Measurements from ENCODE around the gene GP1BB. TPM values are rescaled to one million over a fixed set of nuclear protein-coding genes. Genes with fewer than 3 reads are reported as not detected.

Gene GP1BB
- total RNA-seq, 2 experiments from 2014 or later, result not detected

DNA sequence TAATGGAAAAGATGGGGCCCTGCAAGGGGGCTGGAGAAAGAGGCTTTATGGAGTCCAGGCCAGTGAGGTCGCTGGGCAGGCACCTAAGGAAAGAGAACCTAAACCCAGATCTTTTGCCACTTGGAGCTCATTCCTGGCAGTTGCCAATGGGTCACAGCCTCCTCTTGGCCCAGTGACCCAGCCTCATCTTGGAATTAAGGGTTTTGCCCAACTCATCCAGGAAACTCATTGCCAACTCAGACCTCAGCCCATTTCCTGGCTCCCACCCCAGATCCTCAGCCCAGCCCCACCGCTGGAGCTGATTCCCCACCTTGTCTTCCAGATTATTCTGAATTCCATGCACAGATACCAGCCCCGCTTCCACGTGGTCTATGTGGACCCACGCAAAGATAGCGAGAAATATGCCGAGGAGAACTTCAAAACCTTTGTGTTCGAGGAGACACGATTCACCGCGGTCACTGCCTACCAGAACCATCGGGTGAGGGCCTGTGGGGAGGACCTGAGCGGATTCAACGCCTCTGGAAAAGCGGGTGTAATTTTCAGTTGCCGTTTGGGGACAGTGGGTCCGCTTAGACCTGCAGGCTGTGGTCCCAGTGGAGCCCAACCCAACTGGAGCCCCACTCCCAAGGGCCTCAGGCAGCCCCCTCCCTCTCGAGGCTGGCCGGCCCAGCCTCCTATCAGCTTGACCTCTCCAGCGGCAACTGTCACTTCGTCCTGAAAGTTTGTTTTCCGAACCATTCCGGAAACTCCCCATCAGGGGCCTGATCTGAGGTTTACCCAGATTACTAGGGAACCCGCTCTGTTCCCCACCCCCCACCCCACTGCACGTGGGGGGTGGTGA, 41.5 kb downstream of the GP1BB start:
- peaks cover 21% of the 10 kb centered on the region for H3K4me1 Mint-ChIP-seq
- H3K36me3 Mint-ChIP-seq (ENCODE audit: low read depth), result peaks cover 3% of the 10 kb centered on the region
- CTCF ChIA-PET, result interaction anchor here (1.2 to 1.3 kb wide), 2 partner anchors 35 to 145 kb away, joined by 4 read pairs; no protein-coding TSS in a partner anchor
- no peak for DNase-seq
- H3K27ac Mint-ChIP-seq, result no peak overlapping the region
- peaks cover 70% of the 10 kb centered on the region for H3K27me3 Mint-ChIP-seq
- POLR2A ChIA-PET, result no interaction called here
- H3K9me3 Mint-ChIP-seq, result no peaks in the 10 kb centered on the region
- H3K4me3 Mint-ChIP-seq, result peak overlapping the region; percentile 12

DNA sequence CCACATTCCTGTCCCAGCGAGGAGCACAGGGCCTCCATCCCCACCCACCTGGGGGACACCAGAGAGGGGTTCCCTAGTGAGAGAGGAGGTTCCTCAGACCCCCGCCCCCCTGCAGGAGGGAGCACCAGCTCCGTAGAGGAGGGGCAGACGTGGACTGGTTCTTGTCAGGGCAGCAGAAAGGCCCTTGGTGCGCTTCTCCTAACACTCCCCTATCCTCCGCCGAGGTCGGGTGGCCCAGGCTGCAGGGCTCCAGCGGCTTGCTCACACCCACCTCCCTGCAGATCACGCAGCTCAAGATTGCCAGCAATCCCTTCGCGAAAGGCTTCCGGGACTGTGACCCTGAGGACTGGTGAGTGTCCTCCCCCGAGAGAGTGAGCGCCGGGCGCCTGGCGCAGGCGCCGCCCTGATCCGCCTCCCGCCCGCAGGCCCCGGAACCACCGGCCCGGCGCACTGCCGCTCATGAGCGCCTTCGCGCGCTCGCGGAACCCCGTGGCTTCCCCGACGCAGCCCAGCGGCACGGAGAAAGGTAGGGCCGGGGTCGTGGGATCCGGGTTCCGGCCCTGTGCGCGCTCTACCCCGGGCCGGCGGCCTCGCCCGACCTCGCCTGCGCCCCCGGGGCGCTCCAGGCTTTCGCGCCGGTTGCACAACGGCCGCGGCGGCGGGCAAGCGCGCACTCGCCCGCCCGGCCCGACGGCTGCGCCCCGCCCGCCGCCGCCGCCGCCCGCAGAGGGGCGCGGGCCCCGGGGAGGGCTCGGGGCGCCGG, 42.3 kb downstream of the GP1BB start:
- Mint-ChIP-seq H3K9me3 (no peaks in the 10 kb centered on the region), H3K36me3 (ENCODE audit: low read depth) (no peaks in the 10 kb centered on the region), H3K4me1 (peaks cover 17% of the 10 kb centered on the region), H3K27ac (no peak overlapping the region), H3K4me3 (peak overlapping the region; percentile 57), H3K27me3 (peaks cover 67% of the 10 kb centered on the region)
- POLR2A ChIA-PET, result no interaction called here
- peak; percentile 26 for DNase-seq
- CTCF ChIA-PET, result interaction anchor here (1.2 kb wide), 1 partner anchor 144 kb away, joined by 4 read pairs; no protein-coding TSS in a partner anchor

DNA sequence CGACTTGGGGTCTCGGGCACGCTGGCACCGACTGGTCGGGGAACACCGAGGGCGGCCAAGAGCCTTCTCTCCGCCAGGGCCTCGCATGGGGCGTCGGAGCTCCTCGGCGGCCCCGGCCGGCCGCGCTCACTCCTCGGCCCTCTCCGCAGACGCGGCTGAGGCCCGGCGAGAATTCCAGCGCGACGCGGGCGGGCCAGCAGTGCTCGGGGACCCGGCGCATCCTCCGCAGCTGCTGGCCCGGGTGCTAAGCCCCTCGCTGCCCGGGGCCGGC, 42.8 kb downstream of the GP1BB start:
- ChIA-PET POLR2A (no interaction called here), CTCF (interaction anchor here (0.6 to 1.2 kb wide), 2 partner anchors 144 to 1290 kb away, joined by 3 to 4 read pairs; no protein-coding TSS in a partner anchor)
- H3K4me3 Mint-ChIP-seq, result no peak overlapping the region
- H3K9me3 Mint-ChIP-seq, result no peaks in the 10 kb centered on the region
- H3K36me3 Mint-ChIP-seq (ENCODE audit: low read depth), result no peaks in the 10 kb centered on the region
- no peak for DNase-seq
- peaks cover 17% of the 10 kb centered on the region for H3K4me1 Mint-ChIP-seq
- no peak overlapping the region for H3K27ac Mint-ChIP-seq
- H3K27me3 Mint-ChIP-seq, result peaks cover 67% of the 10 kb centered on the region

DNA sequence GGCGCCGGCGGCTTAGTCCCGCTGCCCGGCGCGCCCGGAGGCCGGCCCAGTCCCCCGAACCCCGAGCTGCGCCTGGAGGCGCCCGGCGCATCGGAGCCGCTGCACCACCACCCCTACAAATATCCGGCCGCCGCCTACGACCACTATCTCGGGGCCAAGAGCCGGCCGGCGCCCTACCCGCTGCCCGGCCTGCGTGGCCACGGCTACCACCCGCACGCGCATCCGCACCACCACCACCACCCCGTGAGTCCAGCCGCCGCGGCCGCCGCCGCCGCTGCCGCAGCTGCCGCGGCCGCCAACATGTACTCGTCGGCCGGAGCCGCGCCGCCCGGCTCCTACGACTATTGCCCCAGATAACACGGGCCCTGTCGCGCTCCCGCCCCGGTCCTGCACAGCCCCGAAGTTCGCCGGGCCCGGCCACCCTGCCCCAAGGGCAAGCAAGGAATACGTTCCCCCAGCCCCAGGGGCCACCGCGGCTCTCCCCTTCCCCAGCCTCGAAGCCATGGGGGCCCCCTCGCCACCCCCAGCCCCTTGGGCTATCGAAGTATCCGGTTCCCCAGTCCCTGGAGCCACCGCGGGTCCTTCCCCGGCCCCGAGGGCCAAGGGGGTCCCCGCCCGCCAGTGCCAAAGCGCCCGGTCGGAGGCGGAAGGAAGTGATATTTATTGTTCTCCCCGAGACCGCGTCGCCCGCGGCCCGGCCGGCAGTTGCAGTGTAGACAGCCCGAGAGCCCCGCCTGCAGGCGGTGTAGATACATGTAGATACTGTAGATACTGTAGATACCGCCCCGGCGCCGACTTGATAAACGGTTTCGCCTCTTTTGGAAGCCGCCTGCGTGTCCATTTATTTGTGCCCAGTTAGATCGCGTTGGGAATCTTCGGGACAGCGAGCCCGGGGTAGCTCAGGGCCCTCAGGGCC, 43.4 kb downstream of the GP1BB start:
- CTCF ChIA-PET, result interaction anchor here (0.6 kb wide), 1 partner anchor 1290 kb away, joined by 3 read pairs; no protein-coding TSS in a partner anchor
- H3K4me3 Mint-ChIP-seq, result no peak overlapping the region
- H3K9me3 Mint-ChIP-seq, result no peaks in the 10 kb centered on the region
- no peaks in the 10 kb centered on the region for H3K36me3 Mint-ChIP-seq (ENCODE audit: low read depth)
- POLR2A ChIA-PET, result no interaction called here
- no peak overlapping the region for H3K27ac Mint-ChIP-seq
- H3K27me3 Mint-ChIP-seq, result peaks cover 65% of the 10 kb centered on the region
- H3K4me1 Mint-ChIP-seq, result peaks cover 15% of the 10 kb centered on the region
- peak; percentile 52 for DNase-seq

DNA sequence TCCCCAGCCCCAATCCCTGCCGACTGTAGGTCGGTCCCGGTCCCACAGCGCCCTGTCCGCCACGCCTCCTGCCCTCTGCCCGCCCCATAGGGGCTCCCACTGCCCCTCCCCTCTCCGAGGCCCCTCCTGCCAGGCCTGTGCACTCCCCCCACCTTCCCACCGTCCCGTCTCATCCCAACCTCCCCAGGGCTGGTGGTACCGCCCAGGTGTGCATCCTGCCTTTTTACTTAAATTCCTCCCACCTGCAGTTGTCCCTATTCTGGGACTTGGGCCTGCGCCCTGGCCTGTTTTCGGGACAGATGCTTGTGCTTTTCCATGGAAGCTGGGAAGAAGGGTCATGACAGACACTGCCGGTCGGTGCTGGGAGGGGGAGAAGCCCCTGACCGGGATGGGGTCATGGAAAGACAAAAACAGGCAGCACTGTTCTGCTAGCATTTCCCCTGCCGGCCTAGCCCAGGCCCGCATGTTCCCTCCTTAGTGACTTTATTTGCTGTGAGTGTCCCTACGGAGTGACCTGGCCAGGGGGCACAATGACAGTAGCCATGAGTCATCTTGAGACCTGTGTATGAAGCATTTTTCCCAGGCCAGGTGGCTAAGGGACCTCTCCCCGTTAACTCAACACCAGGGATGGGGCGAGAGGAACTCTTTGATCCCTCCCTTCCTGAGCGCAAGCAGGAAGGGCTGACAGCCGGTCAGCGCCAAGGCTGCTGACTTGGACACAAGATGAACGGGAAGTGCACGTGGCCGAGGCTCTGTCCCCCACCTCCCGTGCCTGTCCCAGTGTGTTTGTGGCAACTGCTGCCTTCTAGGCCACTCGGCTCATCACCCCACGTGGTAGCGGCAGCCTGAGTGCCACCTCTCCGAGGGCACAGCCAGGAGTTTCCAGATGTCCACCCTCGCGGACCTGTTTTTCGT, 44.3 kb downstream of the GP1BB start:
- DNase-seq, result no peak
- Mint-ChIP-seq H3K27ac (no peak overlapping the region), H3K9me3 (no peaks in the 10 kb centered on the region), H3K27me3 (peaks cover 66% of the 10 kb centered on the region), H3K36me3 (ENCODE audit: low read depth) (no peaks in the 10 kb centered on the region), H3K4me3 (no peak overlapping the region), H3K4me1 (peaks cover 15% of the 10 kb centered on the region)
- CTCF ChIA-PET, result no interaction called here
- POLR2A ChIA-PET, result no interaction called here

DNA sequence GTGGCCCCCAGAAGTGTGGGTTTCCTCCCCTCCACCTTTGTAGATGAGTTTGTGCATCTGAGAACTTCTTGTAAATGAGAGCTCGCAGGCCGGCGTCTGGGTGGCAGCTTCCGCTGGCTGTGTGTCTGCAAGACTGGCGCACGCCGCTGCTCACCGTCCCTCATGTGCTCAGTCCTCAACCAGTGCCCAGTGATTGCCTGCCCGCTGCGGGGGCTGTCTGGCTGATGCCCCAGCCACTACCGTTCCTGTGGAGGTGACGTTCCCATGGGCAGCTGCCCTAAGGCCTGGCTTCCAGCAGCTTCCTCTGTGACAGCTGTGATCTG, 46.0 kb downstream of the GP1BB start:
- CTCF ChIA-PET, result no interaction called here
- H3K27me3 Mint-ChIP-seq, result peaks cover 53% of the 10 kb centered on the region
- DNase-seq, result no peak

DNA sequence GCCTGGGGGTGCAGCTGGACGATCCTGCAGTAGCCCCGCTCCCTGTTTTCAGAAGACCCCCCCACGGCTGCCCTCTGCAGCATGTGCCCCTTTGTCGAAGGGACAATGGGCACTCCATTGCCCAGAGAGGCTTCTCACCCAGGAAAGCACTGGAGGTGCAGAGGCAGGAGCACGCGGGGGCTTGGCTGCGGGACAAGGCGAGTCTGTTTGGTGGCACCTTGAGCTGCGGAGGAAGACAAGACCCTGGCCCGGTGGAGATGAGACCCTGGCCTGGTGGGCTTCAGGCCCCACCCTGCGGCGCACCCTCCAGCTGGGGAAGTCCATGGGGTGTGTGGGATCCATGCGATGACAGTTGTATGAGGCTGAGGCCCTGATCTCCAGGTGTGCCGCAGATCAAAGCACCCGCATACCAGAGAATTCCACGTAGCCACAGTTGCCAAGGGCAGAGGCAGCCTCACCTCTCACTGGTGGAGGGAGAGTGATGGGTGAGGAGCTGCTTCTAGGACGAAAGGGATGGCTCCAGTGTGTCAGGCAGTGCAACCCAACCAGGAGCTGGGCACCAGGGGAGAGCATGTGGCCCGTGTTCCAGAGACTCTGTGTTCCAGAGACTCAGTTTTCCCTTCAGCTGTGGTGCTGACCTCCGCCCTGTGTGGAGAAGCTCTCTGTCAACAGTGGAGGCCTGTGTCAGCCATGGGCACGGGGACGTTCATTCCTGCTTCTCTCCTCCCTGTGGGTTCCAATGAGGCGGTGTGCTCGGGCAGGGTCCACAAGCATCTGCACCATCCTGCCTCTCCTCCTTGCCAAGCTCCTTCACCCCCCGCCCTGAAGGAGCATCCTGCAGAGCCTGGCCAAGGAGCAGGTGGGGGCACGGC, 47.2 kb downstream of the GP1BB start:
- DNase-seq, result no peak
- Mint-ChIP-seq H3K36me3 (ENCODE audit: low read depth) (no peaks in the 10 kb centered on the region), H3K4me1 (peaks cover 10% of the 10 kb centered on the region), H3K9me3 (no peaks in the 10 kb centered on the region), H3K27ac (no peak overlapping the region), H3K27me3 (peaks cover 45% of the 10 kb centered on the region), H3K4me3 (no peak overlapping the region)
- ChIA-PET POLR2A (no interaction called here), CTCF (interaction anchor here (0.8 kb wide), 1 partner anchor 8 kb away, joined by 3 read pairs; no protein-coding TSS in a partner anchor)

More for the DNA sequence above, 46.0 kb downstream of the GP1BB start:
- H3K27ac Mint-ChIP-seq, result no peak overlapping the region
- peaks cover 15% of the 10 kb centered on the region for H3K4me1 Mint-ChIP-seq
- H3K9me3 Mint-ChIP-seq, result no peaks in the 10 kb centered on the region
- no peaks in the 10 kb centered on the region for H3K36me3 Mint-ChIP-seq (ENCODE audit: low read depth)
- no peak overlapping the region for H3K4me3 Mint-ChIP-seq
- POLR2A ChIA-PET, result interaction anchor here (0.6 kb wide), 1 partner anchor 174 kb away, joined by 3 read pairs; no protein-coding TSS in a partner anchor

DNA sequence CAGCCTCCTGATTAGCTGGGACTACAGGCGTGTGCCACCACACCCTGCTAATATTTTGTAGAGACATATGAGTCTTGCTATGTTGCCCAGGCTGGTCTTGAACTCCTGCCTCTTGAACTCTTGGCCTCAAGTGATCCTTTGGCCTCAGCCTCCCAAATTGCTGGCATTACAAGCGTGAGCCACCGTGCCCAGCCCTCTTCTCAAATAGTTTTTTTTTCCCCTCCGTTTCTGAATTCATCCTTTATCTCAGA, 49.0 kb downstream of the GP1BB start:
- Mint-ChIP-seq H3K36me3 (ENCODE audit: low read depth) (no peaks in the 10 kb centered on the region), H3K27me3 (peaks cover 38% of the 10 kb centered on the region)
- CTCF ChIA-PET, result no interaction called here

DNA sequence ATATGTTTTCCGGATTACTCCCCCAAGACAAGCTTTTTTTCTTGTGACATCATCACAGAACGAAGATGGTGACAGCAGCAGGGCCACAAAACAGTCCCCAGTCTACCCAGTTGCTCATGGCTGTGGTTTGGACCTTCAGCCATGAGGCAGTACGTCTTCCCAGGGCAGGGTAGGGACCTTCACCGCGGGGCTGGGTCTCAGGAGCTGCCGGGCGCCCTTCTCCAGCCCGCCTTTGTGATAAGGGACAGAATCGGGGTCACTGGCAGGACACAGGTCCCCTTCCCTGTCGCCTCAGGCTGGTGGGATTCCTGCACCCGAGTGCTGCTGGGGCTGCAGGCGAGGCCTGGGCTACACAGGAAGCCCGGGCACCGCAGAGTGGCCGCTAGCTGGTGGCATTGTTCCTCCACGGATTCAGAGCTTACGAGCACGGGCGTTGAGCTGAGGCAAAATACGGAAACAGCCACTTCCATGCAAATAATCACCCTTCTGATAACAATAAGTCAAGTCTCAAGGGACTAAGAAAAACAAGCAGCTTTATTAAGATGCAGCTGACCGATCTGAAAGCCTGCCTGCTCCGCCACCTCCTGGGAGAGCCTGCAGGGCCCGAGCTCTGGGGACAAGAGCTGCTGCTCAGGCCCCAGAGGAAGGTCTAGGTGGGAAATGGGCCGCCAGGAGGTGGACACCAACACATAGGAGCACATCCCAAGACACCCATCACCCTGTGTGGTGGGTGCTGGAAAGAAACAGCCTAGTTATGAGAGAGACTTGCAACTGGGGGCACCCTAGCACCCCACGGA, 49.5 kb downstream of the GP1BB start:
- no peak overlapping the region for H3K27ac Mint-ChIP-seq
- peaks cover 33% of the 10 kb centered on the region for H3K27me3 Mint-ChIP-seq
- H3K9me3 Mint-ChIP-seq, result no peaks in the 10 kb centered on the region
- no peak for DNase-seq
- no peak overlapping the region for H3K4me3 Mint-ChIP-seq
- no peaks in the 10 kb centered on the region for H3K36me3 Mint-ChIP-seq (ENCODE audit: low read depth)
- CTCF ChIA-PET, result interaction anchor here (1.1 to 1.9 kb wide), 2 partner anchors 42 to 138 kb away, joined by 4 to 6 read pairs; no protein-coding TSS in a partner anchor
- POLR2A ChIA-PET, result no interaction called here
- peaks cover 8% of the 10 kb centered on the region for H3K4me1 Mint-ChIP-seq

More for the DNA sequence above, 49.0 kb downstream of the GP1BB start:
- Mint-ChIP-seq H3K4me1 (peaks cover 12% of the 10 kb centered on the region), H3K27ac (no peak overlapping the region), H3K9me3 (no peaks in the 10 kb centered on the region), H3K4me3 (no peak overlapping the region)
- no peak for DNase-seq
- POLR2A ChIA-PET, result no interaction called here

DNA sequence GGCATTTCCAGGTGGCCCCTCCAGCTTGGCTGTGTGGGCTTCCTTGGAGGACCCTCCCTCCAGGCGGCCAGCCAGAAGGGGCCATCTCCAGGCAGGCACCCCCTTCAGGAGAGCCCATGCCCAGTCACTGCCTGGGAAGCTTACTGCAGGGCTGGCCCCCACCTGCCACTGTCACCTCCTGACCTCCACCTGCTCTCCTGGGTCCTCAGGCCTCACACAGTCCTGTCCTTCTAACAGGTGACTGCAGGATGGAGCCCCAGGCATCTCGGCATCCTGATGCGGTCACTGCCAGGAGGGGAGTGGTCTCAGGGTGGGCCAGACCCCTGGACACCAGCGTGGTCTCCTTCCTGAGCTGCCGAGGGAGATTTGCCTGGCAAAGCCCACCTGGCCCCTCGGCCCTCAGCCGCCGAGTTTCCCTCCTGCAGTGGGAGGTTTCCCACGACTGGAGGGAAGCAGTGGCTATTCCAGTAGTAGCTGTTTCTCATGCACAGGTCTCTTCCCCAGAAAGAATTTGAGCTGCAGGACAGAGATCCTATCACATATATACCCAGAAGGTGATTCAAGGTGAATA, 50.2 kb downstream of the GP1BB start:
- Mint-ChIP-seq H3K9me3 (no peaks in the 10 kb centered on the region), H3K27me3 (peaks cover 26% of the 10 kb centered on the region), H3K36me3 (ENCODE audit: low read depth) (no peaks in the 10 kb centered on the region), H3K27ac (no peak overlapping the region), H3K4me1 (peaks cover 6% of the 10 kb centered on the region), H3K4me3 (no peak overlapping the region)
- CTCF ChIA-PET, result interaction anchor here (1.1 to 1.9 kb wide), 2 partner anchors 43 to 137 kb away, joined by 4 to 6 read pairs; no protein-coding TSS in a partner anchor
- POLR2A ChIA-PET, result no interaction called here
- no peak for DNase-seq
